ENCODE measurements around the gene LRRTM3. TPM values are rescaled to one million over a fixed set of nuclear protein-coding genes. Genes with fewer than 3 reads are reported as not detected.

The LRRTM3 gene
- polyA plus RNA-seq, 1 donor: 1.4 TPM

- Histone ChIP-seq H3K9me3 (ENCODE audit: control insufficient read depth, low read depth, low read length) (no peaks in the 10 kb centered on the region), H3K4me3 (ENCODE audit: low read length) (no peak overlapping the region), H3K27ac (ENCODE audit: low read length) (no peak overlapping the region), H3K36me3 (ENCODE audit: control insufficient read depth, insufficient read depth, low read length) (no peaks in the 10 kb centered on the region), H3K27me3 (ENCODE audit: control insufficient read depth, insufficient read depth, low read length) (no peaks in the 10 kb centered on the region), H3K4me1 (ENCODE audit: control insufficient read depth, insufficient read depth, low read length) (no peaks in the 10 kb centered on the region)
- DNase-seq: no peak
- WGBS (ENCODE audit: insufficient coverage, low lambda C conversion rate): 50% methylated on average over 1 of the region's 3 CpGs
These were observed 8.7 kb upstream of the LRRTM3 start for GRCh38 chr10:66917104-66917503.

- Histone ChIP-seq H3K27ac (ENCODE audit: low read length) (no peak overlapping the region), H3K9me3 (ENCODE audit: control insufficient read depth, low read depth, low read length) (no peaks in the 10 kb centered on the region), H3K4me3 (ENCODE audit: low read length) (no peak overlapping the region), H3K27me3 (ENCODE audit: control insufficient read depth, insufficient read depth, low read length) (no peaks in the 10 kb centered on the region), H3K4me1 (ENCODE audit: control insufficient read depth, insufficient read depth, low read length) (no peaks in the 10 kb centered on the region), H3K36me3 (ENCODE audit: control insufficient read depth, insufficient read depth, low read length) (no peaks in the 10 kb centered on the region)
- no peak for DNase-seq
- WGBS (ENCODE audit: insufficient coverage, low lambda C conversion rate): 100% methylated on average over 1 of the region's 2 CpGs
These were observed 6.6 kb upstream of the LRRTM3 start for GRCh38 chr10:66919248-66919647.

- no peaks in the 10 kb centered on the region for H3K4me1 ChIP-seq (ENCODE audit: control insufficient read depth, insufficient read depth, low read length)
- no peak for DNase-seq
- H3K9me3 ChIP-seq (ENCODE audit: control insufficient read depth, low read depth, low read length): no peaks in the 10 kb centered on the region
- H3K27me3 ChIP-seq (ENCODE audit: control insufficient read depth, insufficient read depth, low read length): peaks cover 30% of the 10 kb centered on the region
- H3K4me3 ChIP-seq (ENCODE audit: low read length): no peak overlapping the region
- H3K36me3 ChIP-seq (ENCODE audit: control insufficient read depth, insufficient read depth, low read length): no peaks in the 10 kb centered on the region
- WGBS (ENCODE audit: insufficient coverage, low lambda C conversion rate): 100% methylated on average over 4 of the region's 10 CpGs
- no peak overlapping the region for H3K27ac ChIP-seq (ENCODE audit: low read length)
These were observed 1.0 kb upstream of the LRRTM3 start for GRCh38 chr10:66924674-66925345.

DNA sequence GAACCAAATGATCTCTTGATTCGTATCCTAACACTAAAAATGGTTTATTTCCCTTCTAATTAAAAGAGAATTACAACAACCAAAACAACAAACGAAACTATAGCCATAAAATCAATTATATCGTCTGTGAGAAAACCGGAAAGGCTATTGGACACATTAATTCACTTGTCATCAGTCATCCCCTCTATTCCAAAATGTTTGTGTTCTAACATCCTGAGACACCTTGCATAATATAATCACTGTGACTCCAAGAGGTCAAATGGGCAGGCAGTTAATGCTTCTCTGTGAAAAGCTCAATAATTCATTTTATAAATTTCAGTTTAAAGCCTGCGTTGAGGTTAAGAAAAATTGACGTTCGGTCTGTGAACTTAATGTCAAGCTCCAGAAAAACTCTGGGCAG lies 463 bp upstream of the LRRTM3 start:
- WGBS (ENCODE audit: insufficient coverage, low lambda C conversion rate): 43% methylated on average over 5 of the region's 7 CpGs
- DNase-seq: no peak
- H3K4me1 ChIP-seq (ENCODE audit: control insufficient read depth, insufficient read depth, low read length): no peaks in the 10 kb centered on the region
- no peaks in the 10 kb centered on the region for H3K9me3 ChIP-seq (ENCODE audit: control insufficient read depth, low read depth, low read length)
- H3K36me3 ChIP-seq (ENCODE audit: control insufficient read depth, insufficient read depth, low read length): no peaks in the 10 kb centered on the region
- no peak overlapping the region for H3K4me3 ChIP-seq (ENCODE audit: low read length)
- no peak overlapping the region for H3K27ac ChIP-seq (ENCODE audit: low read length)
- peaks cover 30% of the 10 kb centered on the region for H3K27me3 ChIP-seq (ENCODE audit: control insufficient read depth, insufficient read depth, low read length)

GRCh38 chr10:66926841-66927240 lies 1.0 kb downstream of the LRRTM3 start:
- WGBS (ENCODE audit: insufficient coverage, low lambda C conversion rate): no CpG with 5 or more reads among the region's 5 CpGs
- H3K4me1 ChIP-seq (ENCODE audit: control insufficient read depth, insufficient read depth, low read length): no peaks in the 10 kb centered on the region
- H3K36me3 ChIP-seq (ENCODE audit: control insufficient read depth, insufficient read depth, low read length): no peaks in the 10 kb centered on the region
- no peaks in the 10 kb centered on the region for H3K9me3 ChIP-seq (ENCODE audit: control insufficient read depth, low read depth, low read length)
- no peak overlapping the region for H3K27ac ChIP-seq (ENCODE audit: low read length)
- H3K27me3 ChIP-seq (ENCODE audit: control insufficient read depth, insufficient read depth, low read length): peaks cover 30% of the 10 kb centered on the region
- H3K4me3 ChIP-seq (ENCODE audit: low read length): no peak overlapping the region
- no peak for DNase-seq

DNA sequence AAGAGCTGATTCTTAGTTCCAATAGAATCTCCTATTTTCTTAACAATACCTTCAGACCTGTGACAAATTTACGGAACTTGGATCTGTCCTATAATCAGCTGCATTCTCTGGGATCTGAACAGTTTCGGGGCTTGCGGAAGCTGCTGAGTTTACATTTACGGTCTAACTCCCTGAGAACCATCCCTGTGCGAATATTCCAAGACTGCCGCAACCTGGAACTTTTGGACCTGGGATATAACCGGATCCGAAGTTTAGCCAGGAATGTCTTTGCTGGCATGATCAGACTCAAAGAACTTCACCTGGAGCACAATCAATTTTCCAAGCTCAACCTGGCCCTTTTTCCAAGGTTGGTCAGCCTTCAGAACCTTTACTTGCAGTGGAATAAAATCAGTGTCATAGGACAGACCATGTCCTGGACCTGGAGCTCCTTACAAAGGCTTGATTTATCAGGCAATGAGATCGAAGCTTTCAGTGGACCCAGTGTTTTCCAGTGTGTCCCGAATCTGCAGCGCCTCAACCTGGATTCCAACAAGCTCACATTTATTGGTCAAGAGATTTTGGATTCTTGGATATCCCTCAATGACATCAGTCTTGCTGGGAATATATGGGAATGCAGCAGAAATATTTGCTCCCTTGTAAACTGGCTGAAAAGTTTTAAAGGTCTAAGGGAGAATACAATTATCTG lies 1.6 kb downstream of the LRRTM3 start:
- no peaks in the 10 kb centered on the region for H3K36me3 ChIP-seq (ENCODE audit: control insufficient read depth, insufficient read depth, low read length)
- H3K4me3 ChIP-seq (ENCODE audit: low read length): peak overlapping the region; percentile 3
- no peaks in the 10 kb centered on the region for H3K9me3 ChIP-seq (ENCODE audit: control insufficient read depth, low read depth, low read length)
- H3K4me1 ChIP-seq (ENCODE audit: control insufficient read depth, insufficient read depth, low read length): no peaks in the 10 kb centered on the region
- WGBS (ENCODE audit: insufficient coverage, low lambda C conversion rate): 100% methylated on average over 1 of the region's 11 CpGs
- peaks cover 30% of the 10 kb centered on the region for H3K27me3 ChIP-seq (ENCODE audit: control insufficient read depth, insufficient read depth, low read length)
- DNase-seq: no peak
- H3K27ac ChIP-seq (ENCODE audit: low read length): no peak overlapping the region

- WGBS (ENCODE audit: insufficient coverage, low lambda C conversion rate): 60% methylated on average over 3 of the region's 30 CpGs
- DNase-seq: peak in 1 of 2 donors; percentile 24
- H3K36me3 ChIP-seq (ENCODE audit: control insufficient read depth, insufficient read depth, low read length): no peaks in the 10 kb centered on the region
- H3K9me3 ChIP-seq (ENCODE audit: control insufficient read depth, low read depth, low read length): no peaks in the 10 kb centered on the region
- H3K27ac ChIP-seq (ENCODE audit: low read length): no peak overlapping the region
- H3K27me3 ChIP-seq (ENCODE audit: control insufficient read depth, insufficient read depth, low read length): peaks cover 30% of the 10 kb centered on the region
- no peaks in the 10 kb centered on the region for H3K4me1 ChIP-seq (ENCODE audit: control insufficient read depth, insufficient read depth, low read length)
- peak overlapping the region; percentile 3 for H3K4me3 ChIP-seq (ENCODE audit: low read length)
These were observed 2.3 kb downstream of the LRRTM3 start for GRCh38 chr10:66927971-66928770.

GRCh38 chr10:66928776-66929175 lies 2.9 kb downstream of the LRRTM3 start:
- Histone ChIP-seq H3K4me3 (ENCODE audit: low read length) (no peak overlapping the region), H3K27ac (ENCODE audit: low read length) (no peak overlapping the region), H3K36me3 (ENCODE audit: control insufficient read depth, insufficient read depth, low read length) (no peaks in the 10 kb centered on the region), H3K4me1 (ENCODE audit: control insufficient read depth, insufficient read depth, low read length) (no peaks in the 10 kb centered on the region), H3K27me3 (ENCODE audit: control insufficient read depth, insufficient read depth, low read length) (peaks cover 30% of the 10 kb centered on the region), H3K9me3 (ENCODE audit: control insufficient read depth, low read depth, low read length) (no peaks in the 10 kb centered on the region)
- 100% methylated on average over 1 of the region's 3 CpGs for WGBS (ENCODE audit: insufficient coverage, low lambda C conversion rate)
- DNase-seq: no peak

- no peaks in the 10 kb centered on the region for H3K4me1 ChIP-seq (ENCODE audit: control insufficient read depth, insufficient read depth, low read length)
- WGBS (ENCODE audit: insufficient coverage, low lambda C conversion rate): 60% methylated on average over 1 of the region's 5 CpGs
- DNase-seq: no peak
These were observed 3.5 kb downstream of the LRRTM3 start for GRCh38 chr10:66929375-66929774.

DNA sequence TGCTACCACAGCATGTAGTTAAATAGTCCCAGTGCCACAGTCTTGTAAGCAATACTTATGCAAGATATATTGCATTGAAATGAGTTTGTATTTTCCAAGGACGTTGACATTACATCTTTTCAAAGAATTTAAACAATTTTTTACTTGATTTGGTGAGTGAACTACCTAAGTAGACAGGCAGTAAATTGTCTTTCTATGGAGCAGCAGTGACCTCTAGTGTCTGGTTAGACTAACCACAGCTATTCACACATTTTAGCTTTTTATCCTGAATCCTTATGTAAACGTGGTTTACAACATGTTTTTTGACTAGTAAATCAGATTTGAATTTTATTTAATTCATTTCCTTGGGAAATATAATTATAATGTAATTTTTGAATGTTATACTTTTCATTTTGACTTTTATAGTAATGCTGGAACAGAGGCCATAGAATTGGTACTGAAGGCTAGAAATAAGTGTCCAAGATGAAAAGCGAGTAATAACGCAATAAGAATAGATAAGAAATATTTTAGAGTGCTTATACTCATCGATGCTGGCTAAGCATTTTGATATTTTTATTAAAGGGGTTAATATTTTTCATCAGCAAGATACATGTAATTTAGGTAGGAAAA lies 5.6 kb downstream of the LRRTM3 start:
- H3K4me3 ChIP-seq (ENCODE audit: low read length): no peak overlapping the region
- H3K9me3 ChIP-seq (ENCODE audit: control insufficient read depth, low read depth, low read length): no peaks in the 10 kb centered on the region
- DNase-seq: peak; percentile 35 to 42
- H3K4me1 ChIP-seq (ENCODE audit: control insufficient read depth, insufficient read depth, low read length): no peaks in the 10 kb centered on the region
- no peak overlapping the region for H3K27ac ChIP-seq (ENCODE audit: low read length)
- H3K27me3 ChIP-seq (ENCODE audit: control insufficient read depth, insufficient read depth, low read length): peaks cover 26% of the 10 kb centered on the region
- 67% methylated on average over 3 of the region's 5 CpGs for WGBS (ENCODE audit: insufficient coverage, low lambda C conversion rate)
- no peaks in the 10 kb centered on the region for H3K36me3 ChIP-seq (ENCODE audit: control insufficient read depth, insufficient read depth, low read length)

More at GRCh38 chr10:66929375-66929774, 3.5 kb downstream of the LRRTM3 start:
- Histone ChIP-seq H3K4me3 (ENCODE audit: low read length) (no peak overlapping the region), H3K27me3 (ENCODE audit: control insufficient read depth, insufficient read depth, low read length) (peaks cover 30% of the 10 kb centered on the region), H3K36me3 (ENCODE audit: control insufficient read depth, insufficient read depth, low read length) (no peaks in the 10 kb centered on the region), H3K9me3 (ENCODE audit: control insufficient read depth, low read depth, low read length) (no peaks in the 10 kb centered on the region), H3K27ac (ENCODE audit: low read length) (no peak overlapping the region)
